NCI-H748 treated with DMSO at 0.1 percent for 48 hours (cell line): ENCODE data around the gene DHX57.
"Not testable (repeated sequence)": the region's sequence is repeated elsewhere in the genome, so short reads cannot be mapped to it uniquely, and the experiment has no call there.

Source experiments
- DNase-seq: peaks from one replicate; lab custom pipeline; 2025; lab: John Stamatoyannopoulos, UW

Gene DHX57

GRCh38 chr2:38863061-38863695 is 12.6 kb downstream of the DHX57 start:
- DNase-seq: peak; percentile 5

- DNase-seq: no peak
Measured at GRCh38 chr2:38862476-38862875, 13.3 kb downstream of the DHX57 start.

GRCh38 chr2:38856165-38856564 is 19.6 kb downstream of the DHX57 start:
- no peak for DNase-seq

GRCh38 chr2:38850045-38850444 is 25.7 kb downstream of the DHX57 start:
- DNase-seq: no peak

- DNase-seq: no peak
Measured at GRCh38 chr2:38836791-38837190, 38.9 kb downstream of the DHX57 start.

GRCh38 chr2:38835990-38836389 is 39.7 kb downstream of the DHX57 start:
- no peak for DNase-seq

GRCh38 chr2:38835015-38835601 is 40.6 kb downstream of the DHX57 start:
- DNase-seq: peak; percentile 2

- DNase-seq: no peak
Measured at GRCh38 chr2:38830526-38831159, 45.1 kb downstream of the DHX57 start.

- no peak for DNase-seq
Measured at GRCh38 chr2:38829971-38830370, 45.8 kb downstream of the DHX57 start.

- DNase-seq: no peak
Measured at GRCh38 chr2:38828460-38828859, 47.3 kb downstream of the DHX57 start.

- not testable (repeated sequence) for DNase-seq
Measured at GRCh38 chr2:38827539-38828145, 48.1 kb downstream of the DHX57 start.

GRCh38 chr2:38825956-38826355 is 49.8 kb downstream of the DHX57 start:
- no peak for DNase-seq

GRCh38 chr2:38824906-38825305 is 50.8 kb downstream of the DHX57 start:
- no peak for DNase-seq

GRCh38 chr2:38823386-38823785 is 52.3 kb downstream of the DHX57 start:
- DNase-seq: no peak

GRCh38 chr2:38818565-38818964 is 57.2 kb downstream of the DHX57 start:
- no peak for DNase-seq

- no peak for DNase-seq
Measured at GRCh38 chr2:38815936-38816335, 59.8 kb downstream of the DHX57 start.

GRCh38 chr2:38810488-38810887 is 65.2 kb downstream of the DHX57 start:
- no peak for DNase-seq

- DNase-seq: no peak
Measured at GRCh38 chr2:38808677-38809076, 67.1 kb downstream of the DHX57 start.

- no peak for DNase-seq
Measured at GRCh38 chr2:38806733-38807059, 69.0 kb downstream of the DHX57 start.

GRCh38 chr2:38806015-38806732 is 69.6 kb downstream of the DHX57 start:
- DNase-seq: no peak

GRCh38 chr2:38797953-38798352 is 77.8 kb downstream of the DHX57 start:
- DNase-seq: no peak

GRCh38 chr2:38797250-38797676 is 78.5 kb downstream of the DHX57 start:
- no peak for DNase-seq

- not testable (repeated sequence) for DNase-seq
Measured at GRCh38 chr2:38795016-38795415, 80.7 kb downstream of the DHX57 start.
